Measurements from ENCODE around the gene BCAR1.

Gene BCAR1

DNA sequence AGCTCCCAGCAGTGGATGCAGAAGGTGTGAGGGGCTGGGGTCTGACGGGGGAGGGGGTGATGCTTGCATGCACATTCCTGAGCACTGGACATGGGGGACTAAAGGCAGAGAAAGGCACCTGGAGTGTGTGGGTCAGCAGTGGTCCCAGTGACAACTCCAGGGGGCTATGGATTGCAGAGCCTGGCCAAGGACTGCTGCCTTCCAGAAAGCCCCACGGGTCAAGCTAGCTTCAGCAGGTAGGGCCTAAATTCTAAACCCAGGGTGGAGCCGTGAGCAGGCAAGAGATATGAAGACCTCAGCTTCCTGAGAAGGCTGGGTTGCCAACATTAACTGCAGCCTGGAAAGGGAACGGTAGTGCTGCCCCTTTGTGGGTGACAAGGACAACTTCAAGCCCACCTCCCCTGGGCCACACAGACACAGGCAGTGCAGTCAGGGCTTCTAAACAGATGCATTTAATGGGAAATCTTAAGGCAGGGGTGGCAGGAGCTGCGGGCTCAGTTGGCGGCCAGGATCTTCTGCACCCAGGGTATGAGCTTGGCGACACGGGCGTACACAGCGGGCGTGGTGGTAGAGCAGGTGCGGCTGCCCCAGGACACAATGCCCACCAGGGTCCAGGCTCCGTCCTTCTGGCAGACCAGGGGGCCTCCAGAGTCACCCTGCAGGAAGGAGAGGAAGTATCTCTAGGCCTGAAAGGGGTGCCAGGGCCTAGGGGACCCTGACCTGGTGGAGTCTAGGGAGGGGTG is 47.6 kb downstream of the BCAR1 start:
- DNase-seq: no peak

DNA sequence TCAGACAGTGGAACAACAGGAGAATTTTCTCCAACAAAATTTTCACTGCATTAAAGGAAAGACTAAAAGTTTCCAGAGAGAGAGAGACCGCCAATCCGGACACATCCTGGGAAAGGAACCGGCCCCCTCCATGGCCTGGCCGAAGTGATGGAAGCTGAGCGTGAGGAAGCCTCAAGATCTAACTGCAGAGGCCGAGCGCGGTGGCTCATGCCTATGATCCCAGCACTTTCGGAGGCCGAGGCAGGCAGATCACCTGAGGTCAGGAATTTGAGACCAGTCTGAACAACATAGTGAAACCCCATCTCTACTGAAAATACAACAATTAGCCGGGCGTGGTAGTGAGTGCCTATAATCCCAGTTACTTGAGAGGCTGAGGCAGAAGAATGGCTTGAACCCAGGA is 48.3 kb downstream of the BCAR1 start:
- DNase-seq: no peak

DNA sequence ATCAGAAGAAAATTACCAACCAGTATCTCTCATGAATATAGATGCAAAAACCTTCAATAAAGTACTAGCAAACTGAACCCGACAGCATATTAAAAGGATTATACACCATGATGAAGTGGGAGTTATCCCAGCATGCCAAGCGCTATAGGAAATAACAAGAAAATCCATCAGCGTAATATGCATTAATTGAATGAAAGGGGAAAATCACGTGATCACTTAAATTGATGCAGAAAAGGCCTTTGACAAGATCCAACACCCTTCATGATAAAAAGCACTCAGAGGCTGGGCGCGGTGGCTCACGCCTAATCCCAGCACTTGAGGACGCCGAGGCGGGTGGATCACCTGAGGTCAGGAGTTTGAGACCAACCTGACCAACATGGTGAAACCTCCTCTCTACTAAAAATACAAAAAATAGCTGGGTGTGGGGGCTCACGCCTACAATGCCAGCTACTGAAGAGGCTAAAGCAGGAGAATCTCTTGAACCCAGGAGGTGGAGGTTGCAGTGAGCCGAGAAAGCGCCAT is 49.3 kb downstream of the BCAR1 start:
- DNase-seq: no peak

DNA sequence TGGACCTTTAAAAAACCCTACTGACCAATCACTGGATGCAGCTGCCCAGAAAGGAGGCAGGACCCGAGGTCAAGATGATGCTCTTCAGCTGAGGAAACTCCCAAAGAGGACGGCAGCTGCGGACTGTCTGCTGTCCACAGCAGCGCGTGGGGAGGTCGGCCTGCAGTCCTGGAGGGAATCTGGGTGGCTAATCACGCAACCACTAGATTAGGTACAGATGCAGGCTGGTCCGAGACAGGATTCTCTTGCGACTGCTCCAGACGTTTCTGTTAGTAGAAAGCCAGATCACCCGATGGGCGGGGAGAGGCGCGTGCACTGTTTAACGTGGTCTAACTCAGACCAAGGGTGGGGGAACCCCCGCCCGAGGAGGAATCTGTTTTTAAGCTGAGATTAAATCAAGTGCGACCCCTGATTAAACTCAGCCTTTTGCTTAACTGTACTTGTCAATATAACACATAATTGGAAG is 53.3 kb downstream of the BCAR1 start:
- DNase-seq: peak in 1 of 2 experiments; percentile 25

DNA sequence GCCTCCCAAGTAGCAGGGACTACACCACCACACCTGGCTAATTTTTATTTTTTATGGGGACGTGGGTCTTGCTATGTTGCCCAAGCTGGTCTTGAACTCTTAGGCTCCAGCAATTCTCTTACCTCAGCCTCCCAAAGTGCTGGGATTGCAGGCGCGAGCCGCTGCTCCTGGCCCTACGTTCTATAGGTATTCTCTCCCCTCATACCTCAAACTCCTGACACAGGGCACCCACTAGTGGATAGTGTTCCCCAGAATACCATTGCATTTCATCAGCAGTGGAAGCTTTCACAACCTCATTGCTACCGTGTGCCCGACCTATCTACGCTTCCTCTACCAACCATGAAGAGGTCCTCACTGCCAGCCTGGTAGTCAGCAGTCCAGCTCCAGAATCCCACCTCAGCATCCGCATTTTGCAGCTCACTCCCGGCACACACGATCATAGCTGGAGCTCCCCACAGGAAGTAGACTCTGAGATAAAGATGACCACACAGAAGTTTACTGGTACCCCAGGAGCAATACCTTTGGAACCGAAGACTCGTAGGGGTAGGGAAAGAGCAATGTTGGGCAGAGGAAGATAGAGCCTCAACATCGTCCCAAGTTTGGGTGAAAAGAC is 53.8 kb downstream of the BCAR1 start:
- peak in 1 of 2 experiments; percentile 33 for DNase-seq

DNA sequence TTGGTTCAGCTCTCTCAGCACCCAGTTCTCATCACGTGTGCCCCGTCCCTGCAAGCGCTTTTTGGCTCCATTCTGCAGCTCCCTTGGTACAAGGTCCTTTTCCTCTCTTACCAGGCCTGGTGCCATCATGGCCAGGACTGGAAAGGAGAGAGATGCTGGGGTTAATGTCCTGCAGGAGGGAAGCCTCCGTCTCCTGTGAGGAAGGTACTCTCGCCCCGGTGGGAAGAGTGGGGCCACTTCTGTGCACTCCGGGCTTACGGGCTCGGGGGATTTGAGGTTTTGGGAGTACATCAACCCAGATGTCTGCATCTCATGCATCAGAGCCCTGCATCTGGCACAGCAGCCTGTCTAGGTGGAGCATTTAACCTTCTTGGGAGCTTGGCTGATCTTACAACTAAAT is 54.6 kb downstream of the BCAR1 start:
- DNase-seq: no peak

DNA sequence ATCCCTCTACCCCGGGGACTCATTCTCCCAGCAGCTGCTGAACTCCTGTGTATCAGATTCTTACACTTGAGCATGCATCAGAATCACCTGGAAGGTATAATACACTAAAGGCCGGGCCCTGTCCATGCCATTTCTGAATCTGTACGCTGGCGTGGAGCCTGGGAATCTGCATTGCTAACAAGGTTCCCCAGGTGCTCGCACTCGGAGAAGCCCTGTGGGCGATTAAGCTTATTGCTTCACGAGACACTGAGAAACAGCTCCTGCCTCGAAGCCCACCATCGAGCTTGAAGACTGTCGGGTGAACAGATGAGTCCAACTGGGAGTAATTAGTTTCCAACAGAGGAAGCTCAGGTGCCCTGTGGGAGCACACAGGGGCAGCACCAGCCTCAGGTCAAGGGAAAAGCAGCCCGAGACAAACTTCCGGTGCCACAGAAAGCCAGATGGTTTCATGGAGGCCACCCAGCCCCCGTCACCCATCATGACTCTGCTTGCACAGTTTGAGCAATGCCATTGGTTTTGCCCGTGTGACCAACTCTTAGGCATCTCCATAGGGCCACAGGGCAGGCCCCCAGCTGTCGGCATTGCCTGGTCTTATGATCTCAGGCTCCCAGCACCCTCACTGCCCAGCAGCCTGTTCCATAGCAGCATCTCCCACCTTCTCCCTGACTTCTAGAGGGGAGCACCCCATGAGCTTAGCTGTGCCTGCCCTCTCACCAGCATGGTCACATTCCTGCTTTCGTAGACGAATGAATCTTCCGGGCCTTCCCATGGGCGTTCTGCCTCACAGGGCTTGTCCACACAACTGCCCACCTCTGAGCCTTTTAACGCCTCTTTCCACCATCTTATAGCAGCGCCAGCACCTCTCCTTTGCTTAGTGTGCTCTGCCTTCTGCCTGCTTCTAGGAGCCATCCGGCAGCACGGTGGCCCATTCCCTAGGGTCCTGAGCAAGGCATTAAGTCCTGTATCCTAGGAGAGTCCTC is 55.3 kb downstream of the BCAR1 start:
- no peak for DNase-seq

DNA sequence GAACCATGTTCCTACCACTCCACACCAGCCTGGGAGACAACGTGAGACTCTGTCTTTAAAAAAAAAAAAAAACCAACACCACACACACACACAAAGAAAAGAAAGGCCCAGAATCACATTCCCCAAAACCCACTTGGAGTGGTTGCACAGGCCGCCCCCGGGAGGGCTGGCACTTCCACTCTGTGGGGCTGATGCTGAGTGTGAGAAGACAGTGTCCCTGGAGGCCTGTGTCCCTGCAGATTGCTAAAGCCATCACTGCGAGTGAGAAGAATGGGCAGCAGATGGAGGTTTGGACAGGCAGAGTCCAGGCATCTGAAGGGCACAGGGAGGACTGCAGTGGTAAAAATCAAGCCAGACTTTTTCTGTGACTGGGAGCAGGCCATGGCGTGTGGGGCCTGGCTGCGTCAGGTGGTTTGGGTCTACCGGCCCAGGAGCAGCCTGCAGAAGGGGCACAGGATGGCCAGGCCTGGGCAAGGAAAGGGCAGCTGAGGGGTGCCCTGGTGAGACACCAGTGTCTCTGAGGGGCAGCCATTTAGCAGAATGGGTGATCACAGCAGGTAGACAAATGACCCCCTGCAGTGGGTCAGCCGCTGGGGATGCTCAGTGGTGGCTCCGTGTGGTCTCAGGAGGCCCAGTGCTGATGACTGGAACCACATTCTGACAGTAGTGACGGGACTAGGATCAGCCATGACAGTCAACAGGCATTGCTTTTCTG is 57.5 kb downstream of the BCAR1 start:
- no peak for DNase-seq

DNA sequence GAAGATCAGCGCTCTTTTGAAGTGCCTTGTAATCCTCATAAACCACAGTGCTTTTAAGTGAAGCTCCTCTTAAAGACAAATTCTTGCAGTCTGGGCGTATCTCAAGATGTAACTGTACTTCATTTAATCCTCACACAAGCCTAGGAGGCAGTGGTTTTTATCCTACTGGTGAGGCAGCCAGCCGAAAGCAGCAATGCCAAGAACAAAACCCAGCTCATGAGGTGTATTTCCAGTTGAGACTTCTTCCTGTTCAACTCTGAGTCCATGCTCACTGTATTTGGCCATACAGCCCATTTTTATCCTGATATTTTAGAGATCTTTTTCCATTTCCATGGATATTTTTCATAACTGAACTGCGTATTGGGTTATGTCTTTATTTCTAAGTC is 58.2 kb downstream of the BCAR1 start:
- DNase-seq: no peak

DNA sequence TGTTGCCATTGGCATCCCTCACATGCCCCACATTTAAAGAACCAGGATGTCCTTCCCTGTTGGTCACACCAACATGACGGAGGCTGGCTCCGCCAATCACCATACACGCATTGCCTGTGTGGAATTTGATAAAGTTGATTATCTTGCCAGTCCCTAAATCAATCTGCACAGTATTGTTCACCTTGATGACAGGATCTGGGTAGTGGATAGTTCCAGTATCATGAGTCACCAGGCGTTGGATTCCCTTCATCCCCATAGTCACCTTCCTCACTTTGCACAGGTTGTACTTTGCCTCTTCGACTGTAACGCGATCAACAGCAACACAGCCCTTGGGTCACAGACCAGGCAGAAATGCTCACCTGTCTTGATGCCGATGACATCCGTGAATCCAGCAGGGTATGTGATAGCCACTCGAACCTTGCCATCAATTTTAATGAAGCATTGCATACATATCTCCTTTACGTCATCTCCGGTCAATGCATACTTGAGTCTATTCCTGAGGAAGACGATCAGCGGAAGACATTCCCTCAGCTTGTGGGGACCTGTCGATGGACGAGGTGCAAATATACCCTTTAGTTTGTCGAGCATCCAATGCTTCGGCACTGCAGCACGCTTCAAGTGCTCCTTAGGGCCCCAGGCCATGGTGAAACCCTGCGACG is 58.7 kb downstream of the BCAR1 start:
- DNase-seq: no peak

DNA sequence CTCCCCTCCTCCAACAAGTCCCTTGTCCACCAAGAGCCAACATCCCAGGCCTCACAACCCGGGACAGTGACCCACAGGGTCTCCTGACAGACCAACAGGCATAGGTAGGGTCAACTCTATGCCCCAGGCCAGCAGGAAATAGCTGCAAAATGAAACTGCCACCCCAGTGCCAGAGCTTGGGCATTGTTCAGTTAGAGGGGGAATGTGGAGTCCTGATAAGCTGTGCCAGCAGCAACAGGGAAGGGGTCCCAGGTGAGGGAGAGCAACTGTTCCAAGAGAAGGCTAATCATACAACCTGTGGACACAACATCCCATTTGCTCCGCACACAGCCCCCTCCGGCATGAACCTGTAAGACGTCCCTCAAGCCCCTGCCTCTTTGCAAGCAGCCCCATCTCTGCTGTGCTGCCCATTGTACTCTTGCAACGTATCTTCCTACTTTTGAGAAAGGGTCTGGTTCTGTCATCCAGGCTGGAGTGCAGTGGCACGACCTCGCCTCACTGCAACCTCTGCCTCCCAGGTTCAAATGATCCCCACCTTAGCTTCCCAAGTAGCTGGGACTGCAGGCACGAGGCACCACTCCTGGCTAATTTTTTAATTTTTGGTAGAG is 61.7 kb downstream of the BCAR1 start:
- DNase-seq: no peak

DNA sequence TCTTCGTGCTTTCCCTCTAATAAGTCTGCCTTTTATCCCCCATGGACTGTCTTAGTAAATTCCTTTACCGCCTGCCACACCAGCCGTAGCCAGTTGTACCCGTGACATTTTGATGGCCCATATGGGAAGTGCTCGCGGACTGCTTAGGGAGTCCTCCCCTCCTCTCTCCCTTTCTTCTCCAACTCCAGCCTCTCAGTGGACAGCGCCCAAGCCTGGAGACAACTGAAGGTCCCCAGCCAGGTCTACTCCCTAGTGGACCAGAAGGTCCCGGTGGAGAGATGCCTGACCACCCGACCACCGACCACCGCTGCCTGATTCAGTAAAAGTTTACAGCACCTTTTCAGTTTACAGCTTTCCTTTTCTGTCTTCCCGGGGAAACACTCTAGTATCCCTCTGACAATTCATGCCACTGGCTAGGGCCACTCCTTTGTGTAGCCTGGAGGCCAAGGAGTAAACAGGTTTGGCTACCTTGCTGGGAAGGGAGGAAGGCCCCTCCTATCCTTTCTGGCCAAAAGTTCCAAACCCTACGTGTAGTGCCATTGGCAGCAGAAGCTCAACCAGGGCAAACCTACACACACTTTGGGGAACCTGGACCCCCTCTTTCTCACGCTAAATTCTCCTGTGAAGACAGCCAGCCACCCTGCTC is 62.5 kb downstream of the BCAR1 start:
- DNase-seq: no peak

DNA sequence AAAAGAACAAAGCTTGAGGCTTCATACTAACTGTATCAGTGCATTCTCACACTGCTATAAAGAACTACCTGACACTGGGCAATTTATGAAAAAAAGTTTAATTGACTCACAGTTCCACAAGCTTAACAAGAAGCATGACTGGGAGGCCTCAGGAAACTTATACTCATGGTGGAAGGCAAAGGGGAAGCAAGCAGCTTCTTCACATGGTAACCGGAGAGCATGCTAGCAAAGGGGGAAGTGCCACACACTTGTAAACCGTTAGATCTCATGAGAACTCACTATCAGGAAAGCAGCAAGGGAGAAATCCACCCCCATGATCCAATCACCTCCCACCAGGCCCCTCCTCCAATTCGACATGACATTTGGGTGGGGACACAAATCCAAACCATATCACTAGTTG is 69.8 kb downstream of the BCAR1 start:
- DNase-seq: no peak

DNA sequence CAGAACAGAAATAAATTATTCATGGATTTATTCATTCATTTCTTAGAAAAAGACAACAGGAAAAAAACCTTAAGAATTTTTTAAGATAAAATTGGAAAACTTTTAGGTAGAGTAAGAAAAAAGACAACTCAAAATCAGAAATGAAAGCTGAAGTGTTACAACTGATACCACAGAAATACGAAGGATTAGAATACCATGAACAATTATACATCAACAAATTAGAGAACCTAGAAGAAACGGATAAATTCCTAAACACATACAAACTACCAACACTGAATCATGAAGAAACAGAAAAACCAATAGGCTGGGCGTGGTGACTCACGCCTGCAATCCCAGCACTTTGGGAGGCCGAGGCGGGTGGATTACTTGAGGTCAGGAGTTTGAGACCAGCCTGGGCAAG is 72.2 kb downstream of the BCAR1 start:
- DNase-seq: no peak

Measured in SHP77 (cell line).